ENCODE data around the gene FAM180A.

Gene FAM180A

DNA sequence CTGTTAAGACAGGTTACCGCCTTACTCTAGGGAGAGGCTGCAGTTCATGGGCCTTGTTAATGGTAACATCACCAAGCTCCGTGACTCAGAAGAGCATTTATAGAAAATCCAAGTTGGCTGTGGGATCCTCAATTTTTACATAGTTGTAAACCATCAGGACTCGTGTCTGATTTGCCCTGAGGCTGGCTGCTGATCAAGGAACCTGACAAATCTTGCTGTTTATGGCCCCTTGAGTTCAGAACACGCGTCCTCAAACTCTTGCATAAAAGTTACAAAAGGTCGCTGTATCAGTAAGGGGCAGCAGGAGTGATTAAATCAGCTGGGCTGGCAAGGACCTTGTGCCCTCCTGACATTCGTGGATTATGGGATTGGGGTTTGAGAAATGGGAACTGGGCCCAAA is 25.2 kb downstream of the FAM180A start:
- no peak overlapping the region for H3K4me3 ChIP-seq (ENCODE audit: low read depth, low read length)
- DNase-seq (ENCODE audit: low read depth), result no peak
- TF ChIP-seq, protein P1, sequence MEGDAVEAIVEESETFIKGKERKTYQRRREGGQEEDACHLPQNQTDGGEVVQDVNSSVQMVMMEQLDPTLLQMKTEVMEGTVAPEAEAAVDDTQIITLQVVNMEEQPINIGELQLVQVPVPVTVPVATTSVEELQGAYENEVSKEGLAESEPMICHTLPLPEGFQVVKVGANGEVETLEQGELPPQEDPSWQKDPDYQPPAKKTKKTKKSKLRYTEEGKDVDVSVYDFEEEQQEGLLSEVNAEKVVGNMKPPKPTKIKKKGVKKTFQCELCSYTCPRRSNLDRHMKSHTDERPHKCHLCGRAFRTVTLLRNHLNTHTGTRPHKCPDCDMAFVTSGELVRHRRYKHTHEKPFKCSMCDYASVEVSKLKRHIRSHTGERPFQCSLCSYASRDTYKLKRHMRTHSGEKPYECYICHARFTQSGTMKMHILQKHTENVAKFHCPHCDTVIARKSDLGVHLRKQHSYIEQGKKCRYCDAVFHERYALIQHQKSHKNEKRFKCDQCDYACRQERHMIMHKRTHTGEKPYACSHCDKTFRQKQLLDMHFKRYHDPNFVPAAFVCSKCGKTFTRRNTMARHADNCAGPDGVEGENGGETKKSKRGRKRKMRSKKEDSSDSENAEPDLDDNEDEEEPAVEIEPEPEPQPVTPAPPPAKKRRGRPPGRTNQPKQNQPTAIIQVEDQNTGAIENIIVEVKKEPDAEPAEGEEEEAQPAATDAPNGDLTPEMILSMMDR (conservative IDR thresholded peaks at IDR 0.05; ENCODE audit: low read depth, low read length), result no peak

DNA sequence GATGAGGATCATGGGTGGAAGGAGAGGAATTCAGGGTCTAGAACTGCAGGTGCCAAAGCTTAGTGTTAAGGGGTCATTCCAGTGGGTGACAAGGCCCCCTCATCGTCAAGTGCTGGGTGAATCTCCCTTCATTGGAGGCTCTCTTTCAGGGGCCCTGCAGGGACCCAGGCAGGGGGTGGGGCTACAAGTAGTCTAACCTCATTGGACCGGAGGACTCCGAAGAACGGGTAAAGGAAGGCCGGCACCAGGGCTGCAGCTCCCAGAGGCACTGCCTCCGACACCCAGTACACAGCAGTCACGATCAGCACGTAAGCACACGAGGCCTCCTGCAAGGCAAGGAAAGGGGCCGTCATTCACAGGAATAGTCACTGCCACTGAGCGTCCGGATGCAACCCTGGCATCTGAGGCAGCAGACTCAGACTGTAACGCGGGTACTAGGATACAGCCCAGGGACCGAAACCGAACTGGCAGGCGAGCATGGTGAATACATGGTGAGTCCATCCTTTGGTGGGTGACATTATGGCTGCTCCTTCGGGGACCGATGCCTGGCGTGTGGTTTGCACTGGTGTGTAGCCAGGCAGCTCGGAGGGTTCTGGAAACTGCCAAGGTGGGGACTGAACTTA is 27.3 kb downstream of the FAM180A start:
- TF ChIP-seq, protein P1 (conservative IDR thresholded peaks at IDR 0.05; ENCODE audit: low read depth, low read length), result no peak
- no peak overlapping the region for H3K4me3 ChIP-seq (ENCODE audit: low read depth, low read length)
- no peak for DNase-seq (ENCODE audit: low read depth)

DNA sequence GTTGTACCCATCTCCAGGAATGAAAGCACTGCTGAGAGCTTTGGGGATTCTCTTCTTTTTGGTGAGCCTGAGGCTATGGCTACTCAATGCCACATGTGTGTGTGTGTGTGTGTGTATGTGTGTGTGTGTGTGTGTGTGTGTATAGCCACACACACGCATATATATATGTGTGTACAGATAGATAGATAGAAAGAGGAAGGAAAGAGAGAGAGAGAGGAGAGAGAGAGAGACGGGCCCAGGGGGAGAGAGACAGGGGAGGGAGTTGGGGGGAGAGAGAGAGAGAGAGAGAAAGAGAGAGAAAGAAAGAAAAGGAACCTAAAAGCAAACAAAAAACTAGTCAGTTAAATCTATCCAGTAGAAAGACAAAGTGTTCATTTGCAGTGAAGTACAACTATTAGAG is 28.9 kb downstream of the FAM180A start:
- DNase-seq (ENCODE audit: low read depth), result no peak
- H3K4me3 ChIP-seq (ENCODE audit: low read depth, low read length), result no peak overlapping the region
- TF ChIP-seq, protein P1 (conservative IDR thresholded peaks at IDR 0.05; ENCODE audit: low read depth, low read length), result no peak

DNA sequence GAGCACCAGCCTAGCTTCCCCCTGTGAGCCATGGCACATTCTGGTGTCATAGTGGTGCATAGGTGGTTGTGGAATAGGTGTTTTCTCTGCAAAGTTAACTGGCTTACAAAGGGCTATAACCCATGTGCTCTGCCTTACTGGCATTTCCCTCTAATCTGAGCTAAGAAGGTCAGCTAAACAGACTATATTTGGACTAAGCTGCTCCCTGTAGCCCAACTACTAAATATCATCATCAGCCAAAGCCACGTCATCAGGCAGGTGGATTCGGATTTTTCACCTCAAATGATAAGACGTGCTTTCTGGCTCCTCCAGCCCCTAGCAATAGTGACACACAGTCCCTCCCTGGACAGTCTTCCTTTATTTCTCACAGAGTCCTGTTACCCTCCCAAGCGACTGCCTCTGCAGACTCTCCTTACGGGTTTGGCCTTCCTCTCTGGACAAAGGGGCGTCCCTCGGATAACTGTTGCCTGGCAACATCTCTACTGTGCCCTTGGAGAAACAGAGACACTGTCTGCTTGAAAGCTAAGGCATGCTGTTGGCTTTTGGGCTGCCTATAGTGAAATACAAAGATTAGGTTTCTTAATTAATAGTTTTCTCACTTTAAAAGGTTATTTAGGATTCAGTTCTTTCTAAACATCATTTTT is 29.7 kb downstream of the FAM180A start:
- no peak overlapping the region for H3K4me3 ChIP-seq (ENCODE audit: low read depth, low read length)
- TF ChIP-seq, protein P1 (conservative IDR thresholded peaks at IDR 0.05; ENCODE audit: low read depth, low read length), result no peak
- no peak for DNase-seq (ENCODE audit: low read depth)

DNA sequence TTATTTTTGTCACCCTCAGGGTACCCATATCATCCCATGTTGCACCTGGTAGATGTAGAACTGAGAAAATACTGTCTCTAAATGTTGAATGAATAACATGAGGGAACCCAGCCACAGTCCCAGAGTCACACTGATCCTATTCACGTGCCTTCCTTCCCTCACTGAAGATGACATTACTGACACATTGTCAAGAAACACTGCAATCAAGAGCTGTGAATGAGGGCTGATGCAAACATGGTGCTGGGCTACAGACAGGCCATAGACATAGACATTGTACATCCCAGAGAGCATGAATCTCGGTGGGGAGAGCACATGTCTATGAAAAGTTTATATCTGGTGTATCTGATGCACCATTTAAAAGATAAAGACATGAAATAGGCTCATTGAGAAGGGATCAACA is 30.4 kb downstream of the FAM180A start:
- TF ChIP-seq, protein P1 (conservative IDR thresholded peaks at IDR 0.05; ENCODE audit: low read depth, low read length), result no peak
- no peak overlapping the region for H3K4me3 ChIP-seq (ENCODE audit: low read depth, low read length)
- no peak for DNase-seq (ENCODE audit: low read depth)

DNA sequence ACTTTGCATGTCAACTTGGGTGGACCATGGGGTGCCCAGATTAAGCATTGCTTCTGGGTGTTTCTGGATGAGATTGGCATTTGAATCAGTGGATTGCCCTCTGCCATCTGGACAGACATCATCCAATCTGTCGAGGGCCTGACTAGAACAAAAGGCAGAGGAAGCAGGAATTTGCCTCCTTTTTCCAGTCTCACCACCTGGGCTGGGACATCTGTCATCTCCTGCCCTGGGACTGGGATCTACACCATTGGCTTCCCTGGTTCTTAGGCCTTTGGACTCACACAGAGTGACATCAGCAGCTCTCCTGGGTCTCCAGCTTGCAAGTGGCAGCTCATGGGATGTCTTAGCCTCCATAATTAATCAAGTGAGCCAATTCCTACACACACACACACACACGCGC is 30.9 kb downstream of the FAM180A start:
- DNase-seq (ENCODE audit: low read depth), result no peak
- TF ChIP-seq, protein P1 (conservative IDR thresholded peaks at IDR 0.05; ENCODE audit: low read depth, low read length), result no peak
- no peak overlapping the region for H3K4me3 ChIP-seq (ENCODE audit: low read depth, low read length)
